Fibroblast of pulmonary artery (primary cell): ENCODE measurements around the gene TNNT3.

Source experiments
- DNase-seq: peaks from one replicate; pipeline ENCODE4 v3.0.0-alpha.2; 2010; ENCODE audit warnings: low read depth
- H3K4me3 ChIP-seq: replicated peaks from 2 replicates; pipeline ENCODE4 v1.5.1; 2011; ENCODE audit warnings: low read depth, mild to moderate bottlenecking, control low read depth, low read length, moderate library complexity
- TF ChIP-seq, protein P1 (sequence below): IDR thresholded peaks from 2 replicates; pipeline ENCODE4 v1.5.1; 2011; ENCODE audit warnings: mild to moderate bottlenecking, control low read depth, low read length, inconsistent platforms; ENCODE audit errors: missing control alignments

TNNT3 gene

DNA sequence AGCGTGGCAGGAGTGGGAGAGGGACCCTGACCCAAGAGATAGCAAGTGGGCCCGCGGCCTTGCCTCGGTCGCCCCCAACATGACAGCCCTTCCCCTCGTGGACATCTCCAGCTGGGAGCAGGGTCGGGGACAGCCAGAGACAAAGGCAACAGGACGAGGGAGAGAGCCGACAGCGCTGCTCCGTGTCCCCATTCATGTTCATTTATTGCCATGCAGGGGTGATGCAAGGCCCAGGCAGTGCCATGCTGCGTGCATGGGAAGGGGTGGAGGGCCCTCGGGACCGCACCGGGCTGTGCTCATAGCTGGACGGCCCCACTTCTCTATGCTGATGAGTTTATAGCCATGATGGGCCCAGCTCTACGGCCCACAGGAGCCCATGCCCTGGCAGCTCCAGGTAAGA, 40.3 kb downstream of the TNNT3 start:
- H3K4me3 ChIP-seq = no peak overlapping the region
- no peak for DNase-seq
- TF ChIP-seq, protein P1, sequence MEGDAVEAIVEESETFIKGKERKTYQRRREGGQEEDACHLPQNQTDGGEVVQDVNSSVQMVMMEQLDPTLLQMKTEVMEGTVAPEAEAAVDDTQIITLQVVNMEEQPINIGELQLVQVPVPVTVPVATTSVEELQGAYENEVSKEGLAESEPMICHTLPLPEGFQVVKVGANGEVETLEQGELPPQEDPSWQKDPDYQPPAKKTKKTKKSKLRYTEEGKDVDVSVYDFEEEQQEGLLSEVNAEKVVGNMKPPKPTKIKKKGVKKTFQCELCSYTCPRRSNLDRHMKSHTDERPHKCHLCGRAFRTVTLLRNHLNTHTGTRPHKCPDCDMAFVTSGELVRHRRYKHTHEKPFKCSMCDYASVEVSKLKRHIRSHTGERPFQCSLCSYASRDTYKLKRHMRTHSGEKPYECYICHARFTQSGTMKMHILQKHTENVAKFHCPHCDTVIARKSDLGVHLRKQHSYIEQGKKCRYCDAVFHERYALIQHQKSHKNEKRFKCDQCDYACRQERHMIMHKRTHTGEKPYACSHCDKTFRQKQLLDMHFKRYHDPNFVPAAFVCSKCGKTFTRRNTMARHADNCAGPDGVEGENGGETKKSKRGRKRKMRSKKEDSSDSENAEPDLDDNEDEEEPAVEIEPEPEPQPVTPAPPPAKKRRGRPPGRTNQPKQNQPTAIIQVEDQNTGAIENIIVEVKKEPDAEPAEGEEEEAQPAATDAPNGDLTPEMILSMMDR = no peak

GRCh38 chr11:1963864-1964263, 44.4 kb downstream of the TNNT3 start:
- no peak overlapping the region for H3K4me3 ChIP-seq
- TF ChIP-seq, protein P1 = no peak
- DNase-seq = no peak

DNA sequence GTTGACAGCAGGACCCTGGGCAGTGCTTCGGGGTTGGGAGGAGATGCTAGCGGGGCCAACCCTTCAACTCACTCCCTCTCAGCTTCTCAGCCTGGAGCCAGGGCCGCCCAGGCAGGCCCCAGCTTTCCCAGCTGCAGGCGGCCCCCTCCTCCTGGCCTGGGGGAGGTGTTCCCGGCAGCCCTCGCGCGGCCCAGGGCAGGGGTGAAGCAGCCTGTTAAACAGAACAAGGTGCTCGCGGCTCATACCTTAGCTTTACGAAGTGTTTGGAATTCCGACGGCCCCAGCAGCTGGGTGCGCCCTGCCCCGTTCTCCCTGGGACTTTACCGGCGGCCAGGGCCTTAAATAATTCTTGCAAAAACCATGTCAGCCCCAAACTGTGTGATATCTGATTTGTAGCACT, 44.8 kb downstream of the TNNT3 start:
- no peak overlapping the region for H3K4me3 ChIP-seq
- TF ChIP-seq, protein P1 = no peak
- no peak for DNase-seq

DNA sequence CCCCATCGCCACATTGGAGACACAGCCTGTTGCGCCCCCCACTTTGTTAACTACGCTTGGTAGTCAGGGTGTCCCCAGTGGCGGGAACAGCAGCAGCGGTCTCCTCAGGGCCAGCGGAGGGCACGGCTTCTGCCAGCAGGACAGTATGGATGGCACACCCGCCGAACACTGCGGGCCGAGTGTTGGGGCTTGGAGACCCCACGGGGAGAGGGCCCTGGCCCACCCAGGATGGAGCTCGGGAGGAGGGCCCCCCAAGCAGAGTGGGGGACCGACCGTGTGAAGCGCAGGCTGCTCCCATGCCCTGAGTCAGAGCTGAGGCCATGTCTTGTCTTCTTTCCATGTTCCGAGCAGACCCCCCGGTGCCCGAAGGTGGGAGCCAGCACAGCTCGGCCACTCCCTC, 45.5 kb downstream of the TNNT3 start:
- DNase-seq = no peak
- TF ChIP-seq, protein P1 = no peak
- no peak overlapping the region for H3K4me3 ChIP-seq

DNA sequence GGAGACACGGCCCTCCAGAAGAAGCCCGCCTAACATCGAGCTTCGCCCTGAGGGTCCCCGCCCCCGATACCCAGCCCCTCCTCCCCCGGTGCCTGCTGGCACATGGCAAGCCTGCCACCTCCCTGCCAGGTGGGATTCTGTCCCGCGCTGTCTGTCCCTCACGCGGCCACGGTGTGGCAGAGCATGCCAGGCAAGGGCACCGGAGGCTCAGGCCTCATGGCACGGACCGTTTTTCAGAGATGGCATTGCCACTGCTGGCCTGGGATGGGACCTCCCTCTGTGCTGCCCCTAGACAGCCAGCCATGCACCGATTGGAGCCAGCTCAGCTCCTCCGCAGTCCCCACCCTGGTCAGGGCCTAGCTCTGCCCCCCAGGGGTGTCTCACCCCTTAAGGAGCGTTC, 47.0 kb downstream of the TNNT3 start:
- H3K4me3 ChIP-seq = no peak overlapping the region
- TF ChIP-seq, protein P1 = no peak
- DNase-seq = no peak

DNA sequence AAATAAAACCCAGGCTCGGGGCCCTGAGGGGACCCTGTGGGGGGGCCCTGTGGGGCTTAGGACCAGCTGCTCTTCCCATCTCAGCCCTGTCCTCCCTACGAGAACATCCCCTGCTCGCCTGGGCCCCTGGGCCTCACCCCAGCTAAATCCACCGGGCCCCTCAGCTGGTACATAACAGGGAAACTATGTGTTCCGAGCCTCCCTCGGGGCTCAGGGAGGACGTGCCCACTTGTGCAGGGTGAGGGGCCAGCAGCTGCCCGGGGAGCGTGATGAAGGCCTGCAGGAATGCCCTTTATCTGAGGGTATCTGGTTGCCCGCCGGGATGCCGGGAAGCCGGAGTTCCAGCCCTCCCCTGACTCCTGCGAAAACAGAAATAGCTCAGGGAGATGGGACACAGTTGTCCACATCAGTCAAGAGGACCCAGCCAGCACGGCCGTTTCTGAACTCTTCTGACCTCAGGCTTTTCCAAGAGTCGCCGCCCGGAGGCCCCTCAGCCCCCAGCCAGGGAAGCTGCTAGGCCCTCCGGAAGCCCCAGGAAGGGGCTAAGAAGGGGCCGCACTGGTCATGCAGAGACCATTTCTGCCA, 48.2 kb downstream of the TNNT3 start:
- no peak for DNase-seq
- TF ChIP-seq, protein P1 = no peak
- no peak overlapping the region for H3K4me3 ChIP-seq

GRCh38 chr11:1968454-1969002, 49.0 kb downstream of the TNNT3 start:
- H3K4me3 ChIP-seq = no peak overlapping the region
- TF ChIP-seq, protein P1 = no peak
- no peak for DNase-seq
